Liver (tissue), 9 donors: ENCODE data around the gene ELL3. TPM values are rescaled to one million over a fixed set of nuclear protein-coding genes. Genes with fewer than 3 reads are reported as not detected.
A peak's percentile ranks its signal among the peaks of the same experiment; 100 is the strongest.

Source experiments
- DNase-seq: peaks from one replicate; pipeline ENCODE4 v3.0.0-alpha.2; 2017; ENCODE audit warnings: low spot score
- H3K27ac ChIP-seq, 2 donors: one replicate each; pipeline ENCODE4 v1.7.0; 2013; ENCODE audit warnings: inconsistent platforms in 2 of 2, low read length in 2 of 2, control low read depth in 1 of 2, low read depth in 1 of 2, mild to moderate bottlenecking in 1 of 2
- H3K27me3 ChIP-seq, 4 donors: one replicate each; pipeline versions ENCODE4 v1.6.1 to v1.7.0; 2013; ENCODE audit warnings: low read length in 3 of 4, inconsistent platforms in 1 of 4, mild to moderate bottlenecking in 1 of 4, moderate library complexity in 1 of 4; ENCODE audit not compliant: control insufficient read depth in 4 of 4, insufficient read depth in 4 of 4
- H3K36me3 ChIP-seq, 4 donors: one replicate each; pipeline versions ENCODE4 v1.6.1 to v1.7.0; 2013; ENCODE audit warnings: low read length in 3 of 4, mild to moderate bottlenecking in 3 of 4, low read depth in 1 of 4, moderate library complexity in 1 of 4; ENCODE audit not compliant: control insufficient read depth in 4 of 4, insufficient read depth in 3 of 4
- H3K4me1 ChIP-seq, 4 donors: one replicate each; pipeline versions ENCODE4 v1.6.1 to v1.7.0; 2013; ENCODE audit warnings: low read length in 3 of 4, mild to moderate bottlenecking in 3 of 4, moderate library complexity in 1 of 4; ENCODE audit not compliant: control insufficient read depth in 4 of 4, insufficient read depth in 4 of 4
- H3K4me3 ChIP-seq, 3 donors: one replicate each; pipeline versions ENCODE4 v1.6.1 to v1.7.0; 2013; ENCODE audit warnings: low read length in 3 of 3, control low read depth in 1 of 3, low read depth in 1 of 3, mild to moderate bottlenecking in 1 of 3
- H3K9ac ChIP-seq, 2 donors: one replicate each; pipeline ENCODE4 v1.7.0; 2013; ENCODE audit warnings: low read length in 2 of 2, mild to moderate bottlenecking in 2 of 2, moderate library complexity in 2 of 2, control low read depth in 1 of 2, low read depth in 1 of 2
- H3K9me3 ChIP-seq, 4 donors: one replicate each; pipeline versions ENCODE4 v1.6.1 to v1.7.0; 2013; ENCODE audit warnings: low read length in 3 of 4; ENCODE audit not compliant: control insufficient read depth in 4 of 4
- EGR1 ChIP-seq, 2 donors: IDR thresholded peaks; 2 replicates each; pipeline ENCODE4 v1.6.1; 2016 to 2018; ENCODE audit warnings: antibody characterized with exemption in 2 of 2, low read depth in 2 of 2
- FOXA1 ChIP-seq: IDR thresholded peaks from 2 replicates; pipeline ENCODE4 v1.6.1; 2016; ENCODE audit warnings: antibody characterized with exemption
- FOXA2 ChIP-seq: IDR thresholded peaks from 2 replicates; pipeline ENCODE4 v1.6.1; 2016; ENCODE audit warnings: antibody characterized with exemption
- GABPA ChIP-seq, 2 donors: IDR thresholded peaks in 1 of 2; conservative IDR thresholded peaks in 1 of 2; 2 replicates each; pipeline ENCODE4 v1.6.1; 2016; ENCODE audit warnings: antibody characterized with exemption in 2 of 2, mild to moderate bottlenecking in 1 of 2, moderate library complexity in 1 of 2
- HNF4A ChIP-seq, 2 donors: conservative IDR thresholded peaks; 2 replicates each; pipeline ENCODE4 v1.6.1; 2016; ENCODE audit warnings: antibody characterized with exemption in 2 of 2, mild to moderate bottlenecking in 2 of 2
- HNF4G ChIP-seq: IDR thresholded peaks from 2 replicates; pipeline ENCODE4 v1.6.1; 2016; ENCODE audit warnings: antibody characterized with exemption
- JUND ChIP-seq, 2 donors: IDR thresholded peaks; 2 replicates each; pipeline ENCODE4 v1.6.1; 2016; ENCODE audit warnings: antibody characterized with exemption in 2 of 2
- NR2F2 ChIP-seq: IDR thresholded peaks from 2 replicates; pipeline ENCODE4 v1.6.1; 2016; ENCODE audit warnings: antibody characterized with exemption
- RAD21 ChIP-seq, 2 donors: IDR thresholded peaks; 2 replicates each; pipeline ENCODE4 v1.6.1; 2016; ENCODE audit warnings: antibody characterized with exemption in 2 of 2, mild to moderate bottlenecking in 2 of 2
- RXRA ChIP-seq, 2 donors: IDR thresholded peaks; 2 replicates each; pipeline ENCODE4 v1.6.1; 2017 to 2018; ENCODE audit warnings: antibody characterized with exemption in 2 of 2, mild to moderate bottlenecking in 1 of 2
- SP1 ChIP-seq: IDR thresholded peaks from 2 replicates; pipeline ENCODE4 v1.6.1; 2018; ENCODE audit warnings: antibody characterized with exemption, mild to moderate bottlenecking
- TAF1 ChIP-seq: conservative IDR thresholded peaks from 2 replicates; pipeline ENCODE4 v1.6.1; 2016; ENCODE audit warnings: antibody characterized with exemption, mild to moderate bottlenecking
- YY1 ChIP-seq: IDR thresholded peaks from 2 replicates; pipeline ENCODE4 v1.6.1; 2016; ENCODE audit warnings: antibody characterized with exemption, mild to moderate bottlenecking
- WGBS: extraction: QIAGEN DNeasy Blood & Tissue Kit; methylation state at CpG from one replicate; pipeline ENCODE4 v1.1.7; 2013; 5-methylcytosine and 5-hydroxymethylcytosine counted together
- polyA plus RNA-seq, 2 donors: library from polyadenylated mRNA; stranded (reverse) in 1 of 2; unstranded in 1 of 2; fragments of 200-250 nt in 1 of 2; fragments of >200 nt in 1 of 2; fragmentation: Nextera tagmentation in 1 of 2; extraction: Ambion mirVana in 1 of 2; gene quantifications; one replicate each; pipeline versions ENCODE4 v1.2.1 to v1.2.3, GENCODE V29; 2013 to 2015
- total RNA-seq, 2 donors: library from RNA; depleted of rRNA; stranded (reverse); fragments of >200 nt; gene quantifications; one replicate each; pipeline ENCODE4 v1.2.3, GENCODE V29; 2014
- TF ChIP-seq, protein P1 (sequence below): IDR thresholded peaks from 2 replicates; pipeline ENCODE4 v1.6.1; 2016; ENCODE audit warnings: antibody characterized with exemption
- TF ChIP-seq, protein P2 (sequence below): fragments of 150-350 bp; IDR thresholded peaks from 2 replicates; pipeline ENCODE4 v1.5.1; 2017; ENCODE audit warnings: improper control_type of control experiment, low read depth, low read length; ENCODE audit not compliant: missing input control
- TF ChIP-seq, protein P3 (sequence below): IDR thresholded peaks from 2 replicates; pipeline ENCODE4 v1.6.1; 2016; ENCODE audit warnings: antibody characterized with exemption
- donor health status: healthy.
- donor health status: healthy.
- donor health status: healthy.
- donor health status: healthy.
- donor health status: healthy.

ELL3 gene
- total and polyA plus RNA-seq, 4 donors, result 0.74 to 1.4 (median 0.90) TPM

DNA sequence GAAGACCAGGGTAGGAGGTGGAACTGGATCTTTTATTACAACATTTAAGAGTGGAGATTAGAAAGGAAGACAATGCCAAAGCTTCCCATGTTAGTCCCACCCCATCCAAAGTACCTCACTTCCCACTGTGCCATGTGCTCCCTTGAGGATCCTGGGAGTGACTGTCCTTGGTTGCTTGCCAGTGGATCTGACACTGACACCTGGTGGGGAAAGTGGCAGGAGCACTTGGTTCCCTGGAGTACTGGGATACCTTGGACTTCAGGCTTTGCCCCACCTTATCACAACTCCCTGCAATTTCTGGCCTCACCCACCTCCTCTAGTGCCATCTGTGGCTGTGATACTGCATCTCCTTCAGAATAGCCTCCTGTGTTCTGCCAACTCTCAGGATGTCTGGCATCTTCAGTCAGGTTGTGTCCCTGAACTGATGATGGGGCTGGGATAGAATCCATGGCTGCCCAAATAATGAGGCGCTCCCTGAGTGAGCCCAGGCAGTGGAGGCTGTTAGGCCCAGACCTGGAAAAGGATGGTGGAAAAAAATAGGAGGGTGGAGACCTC, 1.3 kb downstream of the ELL3 start:
- no peak overlapping the region for H3K9ac ChIP-seq
- H3K4me1 ChIP-seq, result peaks cover 0 to 21% (median 11%) of the 10 kb centered on the region in 4 donors
- TF ChIP-seq YY1 (no peak), FOXA2 (no peak), RAD21 (IDR thresholded peaks at IDR 0.05) (peak; percentile 46 to 63), GABPA (IDR thresholded peaks at IDR 0.05 in 1 of 2, conservative IDR thresholded peaks at IDR 0.05 in 1 of 2) (peak in 1 of 2 donors; percentile 19), EGR1 (IDR thresholded peaks at IDR 0.05; ENCODE audit: low read depth in 2 of 2) (no peak), HNF4G (no peak), NR2F2 (no peak), FOXA1 (no peak), TAF1 (no peak), HNF4A (conservative IDR thresholded peaks at IDR 0.05) (peak; percentile 69 to 79), JUND (IDR thresholded peaks at IDR 0.05) (no peak), RXRA (IDR thresholded peaks at IDR 0.05) (peak in 1 of 2 donors; percentile 19)
- TF ChIP-seq, protein P1, sequence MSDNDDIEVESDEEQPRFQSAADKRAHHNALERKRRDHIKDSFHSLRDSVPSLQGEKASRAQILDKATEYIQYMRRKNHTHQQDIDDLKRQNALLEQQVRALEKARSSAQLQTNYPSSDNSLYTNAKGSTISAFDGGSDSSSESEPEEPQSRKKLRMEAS, result peak; percentile 55
- TF ChIP-seq, protein P2, sequence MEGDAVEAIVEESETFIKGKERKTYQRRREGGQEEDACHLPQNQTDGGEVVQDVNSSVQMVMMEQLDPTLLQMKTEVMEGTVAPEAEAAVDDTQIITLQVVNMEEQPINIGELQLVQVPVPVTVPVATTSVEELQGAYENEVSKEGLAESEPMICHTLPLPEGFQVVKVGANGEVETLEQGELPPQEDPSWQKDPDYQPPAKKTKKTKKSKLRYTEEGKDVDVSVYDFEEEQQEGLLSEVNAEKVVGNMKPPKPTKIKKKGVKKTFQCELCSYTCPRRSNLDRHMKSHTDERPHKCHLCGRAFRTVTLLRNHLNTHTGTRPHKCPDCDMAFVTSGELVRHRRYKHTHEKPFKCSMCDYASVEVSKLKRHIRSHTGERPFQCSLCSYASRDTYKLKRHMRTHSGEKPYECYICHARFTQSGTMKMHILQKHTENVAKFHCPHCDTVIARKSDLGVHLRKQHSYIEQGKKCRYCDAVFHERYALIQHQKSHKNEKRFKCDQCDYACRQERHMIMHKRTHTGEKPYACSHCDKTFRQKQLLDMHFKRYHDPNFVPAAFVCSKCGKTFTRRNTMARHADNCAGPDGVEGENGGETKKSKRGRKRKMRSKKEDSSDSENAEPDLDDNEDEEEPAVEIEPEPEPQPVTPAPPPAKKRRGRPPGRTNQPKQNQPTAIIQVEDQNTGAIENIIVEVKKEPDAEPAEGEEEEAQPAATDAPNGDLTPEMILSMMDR, result peak; percentile 46
- H3K27me3 ChIP-seq, result no peaks in the 10 kb centered on the region
- peak; percentile 44 for DNase-seq
- H3K27ac ChIP-seq, result peak overlapping the region in 1 of 2 donors; percentile 84
- H3K36me3 ChIP-seq, result peaks cover 5 to 34% (median 30%) of the 10 kb centered on the region in 4 donors
- no peak overlapping the region for H3K4me3 ChIP-seq
- H3K9me3 ChIP-seq, result no peaks in the 10 kb centered on the region
- 90% methylated on average over 1 of the region's 1 CpG for WGBS

DNA sequence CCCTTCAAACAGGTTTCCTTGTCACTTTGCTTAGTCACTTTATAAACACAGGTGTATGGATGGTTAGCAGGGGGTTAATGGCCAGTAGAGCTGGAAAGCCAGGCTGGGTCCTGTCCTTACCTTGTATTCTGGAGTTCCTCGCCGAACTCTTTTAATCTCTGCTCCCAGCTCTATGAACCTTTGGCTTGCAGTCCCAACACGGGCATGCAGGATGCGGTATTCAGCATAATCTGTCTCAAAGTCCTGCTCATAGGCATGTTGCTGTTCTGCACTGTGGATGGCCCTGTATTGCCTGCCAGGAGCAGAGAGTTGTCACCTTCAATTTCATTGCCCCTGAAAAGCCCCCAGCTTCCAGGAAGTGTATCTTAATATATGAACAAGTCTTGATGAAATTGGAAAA, 2.7 kb downstream of the ELL3 start:
- no peak overlapping the region for H3K4me3 ChIP-seq
- WGBS, result 65% methylated on average over 4 of the region's 4 CpGs
- H3K4me1 ChIP-seq, result peaks cover 0 to 21% (median 11%) of the 10 kb centered on the region in 4 donors
- no peaks in the 10 kb centered on the region for H3K27me3 ChIP-seq
- no peak overlapping the region for H3K27ac ChIP-seq
- no peaks in the 10 kb centered on the region for H3K9me3 ChIP-seq
- H3K9ac ChIP-seq, result no peak overlapping the region
- peaks cover 6 to 48% (median 43%) of the 10 kb centered on the region in 4 donors for H3K36me3 ChIP-seq
- TF ChIP-seq, protein P3, sequence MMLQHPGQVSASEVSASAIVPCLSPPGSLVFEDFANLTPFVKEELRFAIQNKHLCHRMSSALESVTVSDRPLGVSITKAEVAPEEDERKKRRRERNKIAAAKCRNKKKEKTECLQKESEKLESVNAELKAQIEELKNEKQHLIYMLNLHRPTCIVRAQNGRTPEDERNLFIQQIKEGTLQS, result no peak
- no peak for TF ChIP-seq NR2F2
- TF ChIP-seq YY1, result no peak
- no peak for DNase-seq

DNA sequence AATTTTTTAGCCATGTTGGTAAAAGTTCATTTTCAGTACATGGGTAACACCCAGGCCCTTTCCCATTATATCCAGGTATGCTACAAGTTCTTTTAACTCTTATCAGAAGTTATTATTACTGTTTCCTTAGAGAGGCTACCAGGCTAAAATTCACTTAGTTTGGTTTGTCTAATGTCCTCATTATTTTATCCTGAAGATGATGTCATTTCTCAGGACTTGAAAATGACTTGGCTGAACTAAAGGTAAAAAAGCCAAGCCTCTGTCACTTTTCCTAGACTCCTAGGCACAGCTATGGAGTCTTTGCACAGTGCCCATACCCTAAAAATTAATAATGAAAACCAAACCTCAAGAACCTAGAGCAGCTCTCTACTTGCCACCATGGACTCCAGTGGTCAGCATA, 4.1 kb downstream of the ELL3 start:
- TF ChIP-seq, protein P1, result no peak
- TF ChIP-seq RAD21 (IDR thresholded peaks at IDR 0.05), result no peak
- TF ChIP-seq GABPA (IDR thresholded peaks at IDR 0.05 in 1 of 2, conservative IDR thresholded peaks at IDR 0.05 in 1 of 2), result no peak
- no peak for TF ChIP-seq HNF4A (conservative IDR thresholded peaks at IDR 0.05)
- TF ChIP-seq FOXA2, result no peak
- TF ChIP-seq, protein P3, result no peak
- no peak for TF ChIP-seq NR2F2
- TF ChIP-seq RXRA (IDR thresholded peaks at IDR 0.05), result no peak
- no peak for TF ChIP-seq FOXA1
- TF ChIP-seq JUND (IDR thresholded peaks at IDR 0.05), result no peak
- TF ChIP-seq SP1, result no peak
- TF ChIP-seq TAF1, result no peak
- no peak for TF ChIP-seq YY1
- TF ChIP-seq HNF4G, result no peak
- no peak overlapping the region for H3K4me3 ChIP-seq
- H3K9ac ChIP-seq, result no peak overlapping the region
- no peak overlapping the region for H3K27ac ChIP-seq
- H3K36me3 ChIP-seq, result peaks cover 12 to 60% (median 55%) of the 10 kb centered on the region in 4 donors
- H3K9me3 ChIP-seq, result no peaks in the 10 kb centered on the region
- no peaks in the 10 kb centered on the region for H3K27me3 ChIP-seq
- H3K4me1 ChIP-seq, result peaks cover 0 to 21% (median 10%) of the 10 kb centered on the region in 4 donors
- DNase-seq, result no peak
